CD4-positive, alpha-beta T cell (primary cell): ENCODE data around the gene INSR. TPM values are rescaled to one million over a fixed set of nuclear protein-coding genes. Genes with fewer than 3 reads are reported as not detected.

Source experiments
- ATAC-seq: fragments of 200-7000 bp; cut with Tn5 transposase; one replicate; pipeline ENCODE4 v1.10.0; 2022; ENCODE audit warnings: mild to moderate bottlenecking; ENCODE audit not compliant: poor library complexity
- CTCF ChIA-PET: fragments of 350-600 bp; sonication (Branson Sonifier 250); formaldehyde crosslinking; loops from one replicate; lab custom pipeline; 2021; ENCODE audit warnings: antibody characterized with exemption, inconsistent platforms; lab: Charles Lee
- POLR2A ChIA-PET: fragments of 350-600 bp; sonication (Branson Sonifier 250); formaldehyde crosslinking; loops from one replicate; lab custom pipeline; 2021; ENCODE audit warnings: antibody characterized with exemption, inconsistent platforms; lab: Charles Lee
- DNase-seq, 14 experiments: peaks; one replicate each; pipeline ENCODE4 v3.0.0-alpha.2; 2013 to 2020; ENCODE audit warnings: mixed read lengths in 2 of 14
- H3K27ac ChIP-seq, 2 donors: one replicate each; pipeline versions ENCODE4 v1.5.1 to v1.7.0; 2013; ENCODE audit warnings: low read length in 2 of 2, low read depth in 1 of 2, mild to moderate bottlenecking in 1 of 2
- H3K27me3 ChIP-seq, 2 experiments: 1 replicate in 1 of 2; 2 replicates in 1 of 2; pipeline versions ENCODE4 v1.6.1 to v1.7.0; 2013; ENCODE audit warnings: low read length in 2 of 2, control low read depth in 1 of 2, mild to moderate bottlenecking in 1 of 2, moderate library complexity in 1 of 2; ENCODE audit not compliant: insufficient read depth in 2 of 2, control insufficient read depth in 1 of 2
- H3K36me3 ChIP-seq: one replicate; pipeline ENCODE4 v1.6.1; 2013; ENCODE audit warnings: low read length, control low read depth; ENCODE audit not compliant: insufficient read depth
- H3K4me1 ChIP-seq: one replicate; pipeline ENCODE4 v1.6.1; 2013; ENCODE audit warnings: low read length, control low read depth; ENCODE audit not compliant: insufficient read depth
- H3K4me3 ChIP-seq: one replicate; pipeline ENCODE4 v1.5.1; 2013; ENCODE audit warnings: mild to moderate bottlenecking, low read length, moderate library complexity
- H3K9me3 ChIP-seq, 2 experiments: 1 replicate in 1 of 2; 2 replicates in 1 of 2; pipeline versions ENCODE4 v1.6.1 to v1.7.0; 2013; ENCODE audit warnings: low read length in 2 of 2, mild to moderate bottlenecking in 2 of 2, control low read depth in 1 of 2, moderate library complexity in 1 of 2; ENCODE audit not compliant: control insufficient read depth in 1 of 2, insufficient read depth in 1 of 2
- H3K27ac Mint-ChIP-seq: one replicate; pipeline ENCODE4 v1.8.0; 2020; ENCODE audit warnings: mixed read lengths
- H3K27me3 Mint-ChIP-seq: one replicate; pipeline ENCODE4 v1.8.0; 2021; ENCODE audit warnings: mixed read lengths
- H3K36me3 Mint-ChIP-seq: one replicate; pipeline ENCODE4 v1.8.0; 2021; ENCODE audit warnings: low read depth, mixed read lengths
- H3K4me1 Mint-ChIP-seq: one replicate; pipeline ENCODE4 v1.8.0; 2021; ENCODE audit warnings: low read depth, mixed read lengths
- H3K4me3 Mint-ChIP-seq: one replicate; pipeline ENCODE4 v1.8.0; 2020; ENCODE audit warnings: mild to moderate bottlenecking, mixed read lengths
- H3K9me3 Mint-ChIP-seq: one replicate; pipeline ENCODE4 v1.8.0; 2020; ENCODE audit warnings: mixed read lengths
- CTCF ChIP-seq: fragments of 200-600 bp; IDR thresholded peaks from one replicate; pipeline ENCODE4 v1.8.0; 2022; ENCODE audit warnings: antibody characterized with exemption, mild to moderate bottlenecking
- intact Hi-C, 2 experiments: fragments of 100-400 bp; cut with DNase I in 1 of 2; cut with micrococcal nuclease in 1 of 2; formaldehyde crosslinking; loops; one replicate each; pipeline versions ENCODE4 v1.15.1 to v1.9.0; 2023 to 2025; cut with DNase I, micrococcal nuclease
- total RNA-seq, 174 experiments: library from RNA in 2 of 174; stranded (reverse) in 2 of 174; gene quantifications; one replicate each; pipeline ENCODE4 v1.2.3 and lab custom pipeline; 2021 to 2026

The INSR gene
- total RNA-seq, 2 experiments from 2014 or later: 1.8 to 3.0 TPM

GRCh38 chr19:7197119-7197759, 97.0 kb downstream of the INSR start:
- H3K4me1 Mint-ChIP-seq: peaks cover 18% of the 10 kb centered on the region
- Histone ChIP-seq H3K9me3 (no peaks in the 10 kb centered on the region), H3K27ac (peak overlapping the region; percentile 48 to 68), H3K4me1 (peaks cover 31% of the 10 kb centered on the region), H3K27me3 (peaks cover 0 to 7% of the 10 kb centered on the region in 2 experiments), H3K4me3 (peak overlapping the region; percentile 65), H3K36me3 (no peaks in the 10 kb centered on the region)
- H3K27me3 Mint-ChIP-seq: peaks cover 9% of the 10 kb centered on the region
- peak overlapping the region; percentile 89 for H3K27ac Mint-ChIP-seq
- no peak for TF ChIP-seq CTCF
- H3K9me3 Mint-ChIP-seq: no peaks in the 10 kb centered on the region
- DNase-seq (peak; percentile 74 to 92 (median 84)), ATAC-seq (peak; percentile 63)
- ChIA-PET POLR2A (interaction anchor here (0.5 to 1.9 kb wide), 7 partner anchors 14 to 1293 kb away, joined by 3 to 13 read pairs (median 3); partner anchors contain the start of genes ARHGEF18 and MCOLN1), CTCF (interaction anchor here (0.5 kb wide), 1 partner anchor 293 kb away, joined by 5 read pairs; no protein-coding TSS in a partner anchor)
- intact Hi-C loops: loop anchor here (2.0 to 10.0 kb wide), 6 partner anchors 95 to 1110 kb away; partner anchors contain the start of genes ARHGEF18 (in 1 of the 2), CD320 (in 1 of the 2) and TIMM44 (in 1 of the 2)
- H3K4me3 Mint-ChIP-seq: peak overlapping the region; percentile 95
- peaks cover 10% of the 10 kb centered on the region for H3K36me3 Mint-ChIP-seq

DNA sequence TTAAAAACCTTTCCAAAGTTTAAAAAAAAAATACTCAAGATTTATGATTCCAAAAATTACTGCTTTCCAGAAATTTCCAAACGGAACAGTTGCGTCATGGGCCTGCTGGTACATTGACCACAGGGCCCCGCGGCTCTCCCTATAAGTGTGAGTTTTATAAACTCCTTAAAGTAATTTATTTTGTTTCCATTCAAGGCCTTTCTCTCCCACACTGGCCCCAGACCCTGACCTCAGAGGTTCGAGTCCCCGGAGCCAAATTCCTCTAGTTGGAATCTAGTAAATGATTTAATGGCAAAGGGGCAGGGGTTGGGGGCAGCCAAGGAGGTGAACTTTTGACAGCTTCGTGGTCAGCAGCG, 97.5 kb downstream of the INSR start:
- Histone ChIP-seq H3K4me3 (peak overlapping the region; percentile 65), H3K27me3 (peaks cover 0 to 7% of the 10 kb centered on the region in 2 experiments), H3K27ac (no peak overlapping the region), H3K36me3 (no peaks in the 10 kb centered on the region), H3K4me1 (peaks cover 33% of the 10 kb centered on the region), H3K9me3 (no peaks in the 10 kb centered on the region)
- DNase-seq (peak in 1 of 14 experiments; percentile 2), ATAC-seq (no peak)
- peak overlapping the region; percentile 89 for H3K27ac Mint-ChIP-seq
- ChIA-PET CTCF (interaction anchor here (0.5 kb wide), 1 partner anchor 294 kb away, joined by 5 read pairs; no protein-coding TSS in a partner anchor), POLR2A (interaction anchor here (0.5 to 1.9 kb wide), 7 partner anchors 13 to 1293 kb away, joined by 3 to 13 read pairs (median 3); partner anchors contain the start of genes ARHGEF18 and MCOLN1)
- intact Hi-C loops: loop anchor here (2.0 to 10.0 kb wide), 6 partner anchors 94 to 1111 kb away; partner anchors contain the start of genes ARHGEF18 (in 1 of the 2), CD320 (in 1 of the 2) and TIMM44 (in 1 of the 2)
- no peak for TF ChIP-seq CTCF
- peaks cover 10% of the 10 kb centered on the region for H3K36me3 Mint-ChIP-seq
- peaks cover 9% of the 10 kb centered on the region for H3K27me3 Mint-ChIP-seq
- H3K9me3 Mint-ChIP-seq: no peaks in the 10 kb centered on the region
- H3K4me3 Mint-ChIP-seq: peak overlapping the region; percentile 95
- peaks cover 23% of the 10 kb centered on the region for H3K4me1 Mint-ChIP-seq

DNA sequence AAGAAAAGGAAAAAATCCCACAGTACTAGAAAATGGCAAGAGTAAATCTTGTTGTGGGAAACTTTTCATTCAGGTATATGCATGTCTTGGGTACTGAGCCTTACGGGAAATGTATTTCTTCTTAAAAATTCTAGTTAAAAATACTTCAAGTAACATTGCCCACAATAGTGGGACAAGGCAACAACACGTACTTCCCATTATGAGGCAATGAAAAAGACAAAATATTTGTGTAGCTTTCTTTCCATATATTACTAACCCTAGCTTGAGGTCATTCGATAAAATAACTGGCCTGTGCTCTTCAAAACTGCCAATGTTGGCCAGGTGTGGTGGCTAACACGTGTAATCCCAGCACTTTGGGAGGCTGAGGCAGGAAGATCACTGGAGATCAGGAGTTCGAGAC, 99.2 kb downstream of the INSR start:
- intact Hi-C loops: loop anchor here (2.0 to 10.0 kb wide), 6 partner anchors 93 to 1112 kb away; partner anchors contain the start of genes ARHGEF18 (in 1 of the 2), CD320 (in 1 of the 2) and TIMM44 (in 1 of the 2)
- Histone ChIP-seq H3K9me3 (no peaks in the 10 kb centered on the region), H3K27ac (no peak overlapping the region), H3K27me3 (peaks cover 0 to 7% of the 10 kb centered on the region in 2 experiments), H3K36me3 (no peaks in the 10 kb centered on the region), H3K4me1 (peaks cover 42% of the 10 kb centered on the region), H3K4me3 (no peak overlapping the region)
- Mint-ChIP-seq H3K27ac (no peak overlapping the region), H3K9me3 (no peaks in the 10 kb centered on the region), H3K4me3 (no peak overlapping the region), H3K36me3 (peaks cover 10% of the 10 kb centered on the region), H3K4me1 (peaks cover 31% of the 10 kb centered on the region), H3K27me3 (peaks cover 9% of the 10 kb centered on the region)
- ChIA-PET POLR2A (no interaction called here), CTCF (interaction anchor here (0.7 kb wide), 2 partner anchors 10 to 26 kb away, joined by 3 read pairs; no protein-coding TSS in a partner anchor)
- ATAC-seq (no peak), DNase-seq (no peak)
- TF ChIP-seq CTCF: no peak
